IMR-90 (cell line): ENCODE measurements around the gene TGM2.

Experiments used
- CTCF ChIP-seq: conservative IDR thresholded peaks from 2 replicates; pipeline ENCODE4 v1.5.1; 2012; ENCODE audit warnings: mild to moderate bottlenecking, low read depth, low read length, improper control_type of control experiment
- RAD21 ChIP-seq: IDR thresholded peaks from 2 replicates; pipeline ENCODE4 v1.6.1; 2012; ENCODE audit warnings: low read length, improper control_type of control experiment

GRCh38 chr20:38168791-38169589 lies 3.9 kb upstream of the TGM2 start:
- no peak for TF ChIP-seq RAD21
- no peak for TF ChIP-seq CTCF
